ENCODE data around the gene GPC5. TPM values are rescaled to one million over a fixed set of nuclear protein-coding genes. Genes with fewer than 3 reads are reported as not detected.

GPC5 gene
- total and polyA plus RNA-seq, 2 of the 8 experiments (the other 6 are each of a cell fraction or from before 2014, with no cell fraction given) = 0.20 to 0.39 TPM

DNA sequence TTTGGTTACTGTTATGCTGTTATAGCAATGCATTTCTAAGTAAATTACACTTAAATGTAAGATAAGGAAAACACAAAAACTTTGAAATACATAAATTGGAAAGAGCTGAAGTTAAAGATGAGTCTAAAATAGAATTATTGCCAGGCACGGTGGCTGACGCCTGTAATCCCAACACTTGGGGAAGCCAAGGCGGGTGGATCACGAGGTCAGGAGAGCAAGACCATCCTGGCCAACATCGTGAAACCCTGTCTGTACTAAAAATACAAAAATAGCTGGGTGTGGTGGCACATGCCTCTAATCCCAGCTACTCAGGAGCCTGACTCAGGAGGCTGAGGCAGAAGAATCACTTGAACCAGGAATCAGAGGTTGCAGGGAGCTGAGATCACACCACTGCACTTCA, 922.8 kb downstream of the GPC5 start:
- no peak overlapping the region for H3K4me2 ChIP-seq (ENCODE audit: insufficient read depth in 1 of 2, low read depth in 2 of 2, low read length in 2 of 2)
- no peaks in the 10 kb centered on the region for H3K36me3 ChIP-seq (ENCODE audit: control insufficient read depth in 2 of 4, insufficient read depth in 4 of 4, low read length in 3 of 4)
- FAIRE-seq (no peak), DNase-seq (ENCODE audit: low read depth in 1 of 2, low spot score in 2 of 2) (no peak)
- no peak overlapping the region for H3K9ac ChIP-seq (replicated peaks in 1 of 4; ENCODE audit: extremely low read depth in 1 of 4, low read depth in 3 of 4, low read length in 3 of 4)
- H3K4ac ChIP-seq (replicated peaks; ENCODE audit: insufficient read length, low read depth, low read length) = no peak overlapping the region
- H3K56ac ChIP-seq (replicated peaks; ENCODE audit: insufficient read length, low read depth, low read length) = no peak overlapping the region
- H2BK120ac ChIP-seq (replicated peaks; ENCODE audit: low read depth, low read length) = no peak overlapping the region
- no peak overlapping the region for H4K8ac ChIP-seq (ENCODE audit: extremely low read depth, insufficient read depth, low read length)
- H3K27ac ChIP-seq (ENCODE audit: low read depth, low read length) = no peak overlapping the region
- H3K79me2 ChIP-seq (ENCODE audit: control insufficient read depth in 1 of 2, insufficient read depth in 2 of 2, low read length in 2 of 2) = no peaks in the 10 kb centered on the region
- H3K4me3 ChIP-seq (ENCODE audit: extremely low read depth in 1 of 4, insufficient read depth in 2 of 4, low read depth in 3 of 4, low read length in 4 of 4) = no peak overlapping the region
- no peak overlapping the region for H2AFZ ChIP-seq (ENCODE audit: low read length)
- no peak overlapping the region for H2BK5ac ChIP-seq (ENCODE audit: low read depth, low read length)
- no peak overlapping the region for H4K5ac ChIP-seq (ENCODE audit: insufficient read length, low read depth, low read length)
- no peak overlapping the region for H2BK15ac ChIP-seq (ENCODE audit: low read length)
- H2BK20ac ChIP-seq (ENCODE audit: low read length) = no peak overlapping the region
- POLR2A ChIA-PET (ENCODE audit: partially characterized antibody) = no interaction called here
- H3K23me2 ChIP-seq (ENCODE audit: low read depth, low read length) = no peaks in the 10 kb centered on the region
- no peak overlapping the region for H3K23ac ChIP-seq (ENCODE audit: insufficient read length)
- 98% methylated on average over 5 of the region's 5 CpGs; no CpG with 5 or more reads in 1 of the 2 experiments for WGBS, 2 experiments (ENCODE audit: extremely low coverage in 1 of 2, insufficient coverage in 1 of 2, insufficient read length in 1 of 2, insufficient replicate concordance in 2 of 2, low coverage in 1 of 2, low lambda C conversion rate in 2 of 2, missing lambda C conversion rate in 1 of 2)
- H3K4me1 ChIP-seq (replicated peaks in 1 of 4; ENCODE audit: control insufficient read depth in 3 of 4, insufficient read depth in 4 of 4, low read length in 3 of 4) = no peaks in the 10 kb centered on the region
- H3K14ac ChIP-seq (ENCODE audit: insufficient read length) = no peak overlapping the region
- H2BK12ac ChIP-seq (ENCODE audit: low read depth, low read length) = no peak overlapping the region
- CTCF ChIA-PET (ENCODE audit: partially characterized antibody) = interaction anchor here (1.0 kb wide), 1 partner anchor 25 kb away, joined by 3 read pairs; no protein-coding TSS in a partner anchor
- no peak overlapping the region for H2AK5ac ChIP-seq (ENCODE audit: low read depth, low read length)
- TF ChIP-seq KDM4A (IDR thresholded peaks at IDR 0.05; ENCODE audit: low read depth, low read length, severe bottlenecking) (no peak), SIRT6 (IDR thresholded peaks at IDR 0.05; ENCODE audit: low read length) (no peak), TCF12 (IDR thresholded peaks at IDR 0.05; ENCODE audit: low read depth, low read length) (no peak), SUZ12 (IDR thresholded peaks at IDR 0.05; ENCODE audit: low read length) (no peak), GABPA (IDR thresholded peaks at IDR 0.05; ENCODE audit: borderline replicate concordance, insufficient read depth, low read length) (no peak), BACH1 (IDR thresholded peaks at IDR 0.05; ENCODE audit: low read length) (no peak), HDAC2 (IDR thresholded peaks at IDR 0.05; ENCODE audit: borderline replicate concordance in 1 of 2, low read depth in 2 of 2, low read length in 2 of 2) (no peak), GTF2F1 (IDR thresholded peaks at IDR 0.05; ENCODE audit: borderline replicate concordance, low read depth, low read length) (no peak), SP1 (IDR thresholded peaks at IDR 0.05; ENCODE audit: low read depth, low read length) (no peak)
- TF ChIP-seq, protein P1, sequence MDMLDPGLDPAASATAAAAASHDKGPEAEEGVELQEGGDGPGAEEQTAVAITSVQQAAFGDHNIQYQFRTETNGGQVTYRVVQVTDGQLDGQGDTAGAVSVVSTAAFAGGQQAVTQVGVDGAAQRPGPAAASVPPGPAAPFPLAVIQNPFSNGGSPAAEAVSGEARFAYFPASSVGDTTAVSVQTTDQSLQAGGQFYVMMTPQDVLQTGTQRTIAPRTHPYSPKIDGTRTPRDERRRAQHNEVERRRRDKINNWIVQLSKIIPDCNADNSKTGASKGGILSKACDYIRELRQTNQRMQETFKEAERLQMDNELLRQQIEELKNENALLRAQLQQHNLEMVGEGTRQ (IDR thresholded peaks at IDR 0.05; ENCODE audit: low read length) = no peak
- H4K91ac ChIP-seq (replicated peaks; ENCODE audit: insufficient read length, low read length) = no peak overlapping the region
- H3K18ac ChIP-seq (ENCODE audit: extremely low read depth, low read length) = no peak overlapping the region
- no peaks in the 10 kb centered on the region for H4K20me1 ChIP-seq (replicated peaks in 1 of 2; ENCODE audit: control insufficient read depth in 1 of 2, insufficient read depth in 2 of 2, low read length in 2 of 2)
- H3K27me3 ChIP-seq (replicated peaks in 1 of 4; ENCODE audit: control insufficient read depth in 3 of 4, extremely low read depth in 1 of 4, insufficient read depth in 3 of 4, low read length in 3 of 4) = no peaks in the 10 kb centered on the region
- no peaks in the 10 kb centered on the region for H3K79me1 ChIP-seq (ENCODE audit: low read depth, low read length)
- H3K9me3 ChIP-seq (ENCODE audit: insufficient read depth in 2 of 2, low read depth in 1 of 2, low read length in 1 of 2) = no peaks in the 10 kb centered on the region

All from H1 (cell line).